Pulmonary artery endothelial cell (primary cell): ENCODE measurements around the gene CRACR2B. TPM values are rescaled to one million over a fixed set of nuclear protein-coding genes. Genes with fewer than 3 reads are reported as not detected.
A peak's percentile ranks its signal among the peaks of the same experiment; 100 is the strongest.

ENCODE experiments used
- DNase-seq: peaks from one replicate; pipeline ENCODE4 v3.0.0-alpha.2; 2011; ENCODE audit warnings: low read depth, low spot score
- total RNA-seq: library from RNA; depleted of rRNA; stranded (reverse); fragments of >200 nt; gene quantifications from 2 replicates; pipeline ENCODE4 v1.2.3, GENCODE V29; 2014

CRACR2B gene
- total RNA-seq, 1 donor from 2014 or later = 4.1 TPM

DNA sequence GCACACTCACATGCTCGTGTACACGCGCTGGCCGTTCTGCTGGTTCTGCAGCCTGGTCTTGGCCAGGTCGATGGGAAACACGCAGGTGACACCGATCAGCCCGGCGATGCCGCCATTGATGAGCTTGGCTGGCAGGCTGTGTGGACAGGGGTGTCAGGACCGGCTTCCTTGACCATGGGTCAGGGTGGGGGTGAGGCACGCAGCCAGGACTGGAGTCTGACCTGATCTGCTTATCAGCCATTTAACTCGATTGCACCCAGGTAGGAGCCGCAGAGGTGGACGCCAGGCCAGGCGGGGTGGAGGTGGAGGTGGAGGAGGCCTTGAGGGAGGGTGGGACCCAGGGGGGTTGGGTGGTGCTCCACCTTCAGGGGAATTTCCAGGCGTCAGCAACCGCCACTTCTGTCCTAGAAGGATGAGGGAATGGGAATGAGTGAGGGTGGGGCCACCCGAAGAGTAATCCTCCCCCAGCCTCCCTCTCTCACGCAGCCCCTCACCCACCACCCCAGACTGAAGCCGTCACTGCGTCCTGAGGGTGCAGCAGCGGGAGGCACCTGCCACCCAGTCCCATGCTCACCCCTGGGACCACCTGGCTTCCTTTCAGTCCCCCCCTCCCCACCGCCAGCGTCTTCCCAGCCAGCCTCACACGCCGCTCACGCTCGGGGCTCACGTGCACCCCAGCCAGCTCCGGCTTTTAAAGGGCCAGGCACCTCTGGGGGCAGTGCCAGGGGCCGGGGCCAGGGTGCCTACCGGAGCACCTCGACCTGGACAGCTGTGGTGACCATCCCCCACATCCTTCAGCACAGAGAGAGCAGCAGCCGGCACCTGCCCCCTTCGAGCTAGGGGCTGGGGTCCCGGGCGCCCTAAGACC, 32.7 kb upstream of the CRACR2B start:
- DNase-seq = no peak

DNA sequence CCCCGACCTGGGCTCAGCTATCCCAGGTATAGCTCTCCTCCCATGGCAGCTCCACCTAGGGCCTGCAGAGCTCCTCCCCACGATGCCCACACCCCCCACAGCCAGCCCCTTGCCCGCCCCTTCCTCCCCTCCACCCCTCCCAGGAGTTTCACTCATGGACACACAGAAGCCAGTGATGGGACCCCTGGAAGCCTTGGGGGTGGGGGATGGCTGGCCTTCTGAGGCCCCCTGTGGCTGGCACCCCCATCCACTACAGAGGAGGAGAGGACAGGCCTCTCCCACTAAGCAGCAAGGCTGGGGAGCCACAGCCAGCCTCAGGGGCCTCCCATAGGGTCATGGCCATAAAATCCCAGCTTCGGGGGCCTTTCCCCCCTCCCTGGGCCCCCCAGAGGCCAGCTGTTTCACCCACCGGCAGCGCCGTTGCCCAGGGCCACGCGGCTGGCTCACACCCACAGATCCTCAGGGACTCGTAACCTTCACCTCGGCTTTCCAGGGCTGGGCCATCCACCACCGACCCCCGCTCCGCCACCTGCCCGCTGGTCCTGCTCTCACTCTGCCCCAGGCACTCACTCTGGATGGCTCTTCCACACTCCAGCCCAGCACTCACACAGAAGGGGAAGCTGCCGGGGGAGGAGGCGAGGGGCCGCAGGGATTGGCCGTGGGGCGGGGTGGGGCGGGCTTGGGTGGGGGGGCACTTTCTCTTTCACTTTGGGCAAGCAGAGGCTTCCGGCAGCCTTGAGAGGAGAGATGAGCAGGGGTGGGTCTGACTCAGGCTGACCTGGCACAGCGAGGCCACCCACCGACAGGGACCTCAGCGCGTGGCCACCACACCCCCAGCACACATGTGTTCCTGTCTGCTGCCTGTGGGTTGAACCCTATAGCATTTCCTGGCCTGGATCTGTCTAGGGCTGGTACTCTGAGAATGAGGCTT, 31.8 kb upstream of the CRACR2B start:
- no peak for DNase-seq

DNA sequence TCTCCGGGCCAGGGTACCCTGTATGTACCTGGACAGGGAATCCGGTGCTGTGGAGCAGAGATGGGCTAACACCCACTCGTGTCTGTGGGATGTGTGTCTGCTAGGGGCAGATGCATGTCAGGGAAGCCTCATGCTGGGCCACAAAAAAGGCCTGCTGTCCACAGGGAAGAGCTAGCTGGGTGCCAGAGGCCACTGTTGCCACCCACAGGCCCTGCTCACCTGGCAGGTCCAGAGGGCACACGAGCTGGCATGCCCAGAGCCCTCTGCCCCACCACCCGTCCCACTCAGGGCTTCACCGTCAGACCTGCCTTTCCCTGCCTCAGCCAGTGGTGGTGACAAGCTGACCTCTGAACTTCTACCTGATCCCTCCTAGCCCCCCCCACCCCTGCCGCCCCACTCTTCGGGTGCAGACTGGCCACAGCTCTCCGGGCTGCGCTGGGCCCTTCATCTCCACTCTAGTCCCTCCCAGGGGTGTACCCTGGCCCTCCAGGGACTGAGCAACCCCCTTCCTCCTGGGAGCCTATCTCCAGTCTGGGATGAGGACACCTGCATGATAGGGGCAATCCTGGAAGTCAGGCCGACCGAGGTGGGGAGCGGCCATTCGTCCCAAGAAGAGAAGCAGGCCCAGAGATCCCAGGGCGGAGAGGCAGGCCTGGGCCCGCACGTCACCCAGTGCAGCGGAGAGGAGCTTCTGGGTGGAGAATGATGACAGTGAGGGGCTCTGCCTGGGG, 31.0 kb upstream of the CRACR2B start:
- no peak for DNase-seq

DNA sequence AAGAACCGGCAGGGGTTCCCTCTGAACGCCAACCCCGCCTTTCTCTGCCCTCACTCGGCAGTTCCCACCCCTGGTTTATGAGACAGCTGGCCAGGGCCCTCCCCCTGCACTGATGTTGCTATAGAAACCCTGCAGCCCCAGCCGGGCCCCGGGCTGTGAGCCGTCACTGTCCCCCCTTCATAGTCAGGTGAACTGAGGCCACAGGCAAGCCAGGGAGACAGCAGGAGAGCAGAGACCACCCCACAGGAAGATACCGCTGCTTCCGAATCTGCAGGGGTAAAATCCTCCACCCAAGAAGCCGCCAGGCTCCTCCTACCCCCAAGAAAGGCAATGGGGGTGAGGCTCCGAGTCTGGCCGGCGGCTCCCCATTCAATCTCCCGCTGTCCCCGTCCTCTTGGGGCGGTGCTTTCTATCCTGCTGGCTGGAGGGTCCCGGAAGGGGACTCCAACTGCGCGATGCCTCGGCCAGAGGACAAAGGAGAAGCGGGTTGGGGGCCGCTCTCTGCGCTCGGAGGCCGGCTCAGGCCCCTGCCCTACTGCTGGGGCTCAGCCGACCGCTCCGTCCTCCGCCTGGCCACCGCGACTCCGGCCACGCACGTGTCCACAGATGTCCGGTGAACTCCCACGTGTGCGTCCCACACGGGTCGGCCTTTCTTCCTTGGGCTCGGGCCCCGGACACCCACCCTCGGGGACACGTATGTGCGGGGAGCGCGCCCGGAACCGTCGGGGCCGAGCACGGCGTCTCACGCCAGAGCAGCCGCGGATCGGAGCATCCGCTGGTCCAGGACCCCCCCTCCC, 30.2 kb upstream of the CRACR2B start:
- no peak for DNase-seq

DNA sequence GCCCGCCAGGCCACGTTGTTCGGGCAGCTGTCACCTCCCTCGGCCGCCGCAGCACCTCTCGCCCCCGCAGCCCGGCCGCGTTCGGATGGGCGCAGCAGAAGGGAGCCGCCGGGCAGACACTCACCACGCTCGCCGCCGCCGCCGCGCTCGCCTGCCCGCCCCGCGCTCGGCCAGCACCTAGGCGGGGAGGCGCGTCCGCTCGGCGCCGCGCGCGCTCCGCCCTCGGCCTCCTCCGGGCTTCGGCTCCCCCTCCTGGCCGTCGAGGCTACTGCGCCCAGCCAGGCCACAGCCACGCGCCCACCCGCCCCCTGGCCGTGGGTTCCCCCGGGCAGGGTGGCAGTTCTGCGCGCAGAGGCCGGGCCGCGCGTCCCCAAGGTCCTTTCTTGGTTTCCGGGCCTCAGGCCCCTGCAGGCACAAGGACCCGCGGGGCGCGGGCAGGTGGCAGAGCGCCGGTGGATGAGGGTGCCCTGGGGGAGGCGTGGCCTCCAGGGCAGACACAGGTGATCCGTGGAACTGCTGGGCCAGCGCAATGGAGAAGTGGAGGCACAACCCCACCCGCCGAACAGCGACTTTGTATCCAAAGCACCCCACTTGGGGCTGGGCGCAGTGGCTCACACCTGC, 29.5 kb upstream of the CRACR2B start, which contains the start of gene SLC25A22:
TSS of gene SLC25A22 (minus strand) at position 189 of the 621 bp plus-strand sequence. CDS start 3,275 bp downstream, outside the sequence.
- DNase-seq = no peak

DNA sequence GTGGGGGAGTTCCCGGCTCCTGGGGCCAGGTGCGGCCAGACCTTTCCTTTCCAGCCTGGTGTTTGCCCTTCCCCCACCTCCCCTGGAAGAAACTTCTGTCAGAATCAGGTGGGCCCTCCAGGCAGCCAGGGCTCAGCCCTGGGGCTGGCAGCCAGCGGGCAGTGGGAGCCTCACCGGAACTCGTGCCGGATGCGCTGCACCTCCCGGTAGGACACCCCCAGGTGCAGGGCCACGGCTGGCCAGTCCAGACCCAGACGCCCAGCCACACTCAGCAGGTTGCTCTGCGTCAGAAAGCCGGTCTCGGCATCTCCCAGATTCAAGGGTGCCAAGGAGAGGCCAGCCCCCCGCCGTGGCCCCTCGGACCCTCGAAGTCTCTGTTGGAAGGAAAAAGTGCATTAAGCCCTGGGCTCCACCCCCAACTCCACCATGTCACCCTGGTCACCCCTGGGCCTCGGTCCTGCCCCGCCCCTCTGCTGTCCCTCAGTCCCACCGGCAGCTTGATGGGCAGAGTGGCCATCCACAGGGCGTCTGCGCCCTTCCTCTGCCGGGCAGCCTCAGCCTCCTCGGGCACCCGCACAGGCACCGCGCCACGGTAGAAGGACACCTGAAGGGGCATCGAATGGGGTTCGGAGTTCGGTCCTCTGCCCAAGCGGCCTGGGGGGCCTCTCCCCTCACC, 27.9 kb upstream of the CRACR2B start:
- DNase-seq = no peak

DNA sequence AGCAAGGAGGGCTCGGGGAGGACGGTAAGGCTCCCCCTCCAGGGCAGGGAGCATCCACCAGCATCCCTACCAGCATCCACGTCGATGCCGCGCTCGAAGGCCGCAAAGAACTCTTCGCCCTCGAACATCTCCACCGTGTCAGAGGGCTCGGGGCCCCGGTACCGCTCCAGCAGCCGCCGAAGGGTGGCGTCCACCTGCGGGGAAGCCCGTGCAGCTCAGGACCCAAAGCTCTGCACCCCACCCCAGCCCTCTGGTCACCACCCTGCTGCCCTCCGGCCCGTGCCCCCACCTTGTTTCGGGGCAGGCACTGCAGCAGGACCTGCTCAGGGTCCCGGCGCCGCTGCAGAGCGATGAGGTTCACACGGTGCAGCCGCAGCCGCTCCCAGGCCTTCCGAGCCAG, 27.2 kb upstream of the CRACR2B start:
- DNase-seq = no peak

DNA sequence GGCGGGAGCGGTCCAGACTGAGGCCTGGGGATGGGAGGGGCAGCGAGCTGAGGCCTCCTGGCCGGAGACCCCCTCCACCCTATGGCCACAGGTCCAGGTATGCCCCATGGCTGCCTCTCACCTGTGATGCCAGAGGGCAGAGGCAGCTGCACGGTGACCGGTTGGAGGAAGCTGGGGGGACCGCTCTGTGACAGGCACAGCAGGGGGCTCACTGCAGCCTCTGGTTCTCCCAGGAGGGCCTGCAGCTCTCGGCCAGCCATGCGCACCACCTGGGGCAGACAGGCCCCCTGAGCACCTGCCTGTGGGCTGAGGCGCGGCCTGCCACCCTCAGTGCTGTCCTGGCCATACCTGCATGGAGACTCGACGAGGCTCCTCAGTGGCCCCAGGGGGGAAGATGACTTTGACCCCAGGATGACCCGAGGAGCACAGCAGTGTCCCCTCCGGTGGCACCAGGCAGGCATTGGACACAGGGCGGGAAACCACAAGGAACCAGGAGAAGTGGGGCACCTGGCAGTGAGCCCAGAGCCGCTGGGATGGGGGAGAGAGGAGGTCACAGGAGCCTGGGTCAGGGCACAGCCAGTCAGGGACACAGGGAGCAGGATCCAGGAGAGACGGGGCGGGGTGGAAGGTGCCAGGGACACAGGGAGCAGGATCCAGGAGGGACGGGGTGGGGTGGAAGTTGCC, 26.5 kb upstream of the CRACR2B start:
- DNase-seq = no peak

DNA sequence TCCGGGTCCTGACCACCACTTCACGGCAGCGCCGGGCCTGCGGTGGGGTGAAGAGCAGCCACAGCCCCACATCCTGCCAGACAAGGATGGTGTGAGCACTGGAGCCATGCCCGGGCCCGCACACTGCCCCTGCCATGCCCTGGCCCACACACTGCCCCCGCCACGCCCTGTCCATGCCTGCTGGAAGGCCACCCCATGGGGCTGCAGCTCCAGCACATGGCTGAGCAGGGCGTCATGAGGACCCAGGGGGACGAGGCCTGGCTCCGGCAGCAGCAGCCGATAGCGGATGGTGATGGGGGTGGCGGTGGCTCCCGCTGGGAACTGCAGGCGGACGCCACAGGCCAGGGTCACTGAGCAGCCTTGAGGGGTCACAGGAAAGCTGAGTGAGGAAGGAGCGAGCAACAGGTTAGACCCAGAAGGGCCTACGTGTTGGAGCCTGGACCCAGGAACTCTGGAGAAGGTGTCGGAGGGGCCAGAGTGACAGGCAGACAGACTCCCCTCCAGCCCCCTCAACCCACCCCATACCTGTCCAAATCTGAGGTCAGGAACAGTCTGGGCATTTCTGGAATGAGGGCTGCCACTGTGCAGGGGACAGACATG, 25.6 kb upstream of the CRACR2B start:
- DNase-seq = no peak

DNA sequence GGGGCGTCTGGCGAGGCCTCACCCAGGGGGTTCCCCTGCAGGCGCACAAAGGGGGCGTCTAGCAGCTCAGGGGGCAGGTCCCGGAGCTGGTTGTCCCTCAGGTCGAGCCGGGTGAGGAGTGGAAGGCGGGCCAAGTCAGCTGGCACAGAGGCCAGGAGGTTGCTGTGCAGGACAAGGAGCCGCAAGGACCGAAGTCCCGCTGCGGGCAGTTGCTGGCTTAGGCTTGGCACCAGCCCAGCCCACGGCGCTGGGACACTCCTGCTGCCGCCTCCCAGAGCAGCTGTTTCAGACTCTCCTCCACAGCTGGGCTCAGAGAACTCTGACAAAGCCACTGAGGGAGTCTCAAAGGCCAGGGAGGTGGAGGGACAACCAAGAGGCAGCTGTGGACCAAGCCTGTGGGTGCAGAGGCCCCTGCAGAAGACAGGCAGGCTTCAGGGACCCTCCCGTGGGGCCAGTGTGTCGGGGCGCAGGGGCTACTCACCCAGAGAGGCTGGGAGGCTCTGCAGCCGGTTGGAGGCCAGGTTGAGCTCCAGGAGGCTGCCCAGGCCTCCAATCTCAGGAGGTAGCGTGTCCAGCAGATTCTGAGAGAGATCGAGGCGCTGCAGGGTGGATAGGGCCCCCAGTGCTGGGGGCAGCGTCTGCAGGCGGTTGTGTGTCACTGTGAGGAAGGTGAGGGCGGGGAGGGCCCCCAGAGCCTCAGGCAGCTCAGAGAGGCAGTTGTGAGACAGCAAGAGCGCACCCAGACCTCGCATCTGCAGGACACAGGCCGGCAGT, 24.8 kb upstream of the CRACR2B start:
- DNase-seq = no peak

DNA sequence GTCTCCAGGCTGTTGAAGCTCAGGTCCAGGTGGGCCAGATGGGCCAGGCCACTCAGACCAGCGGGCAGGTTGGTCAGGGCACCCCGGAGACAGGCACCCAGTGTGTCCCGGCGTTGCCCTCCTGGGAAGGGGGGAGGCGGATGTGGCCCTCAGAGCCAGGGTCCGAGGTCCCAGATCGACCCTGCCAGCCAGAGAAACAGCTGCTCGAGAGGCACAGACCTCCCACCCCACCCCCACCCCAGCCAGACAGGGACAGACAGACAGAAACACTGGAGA, 24.3 kb upstream of the CRACR2B start:
- DNase-seq = no peak

DNA sequence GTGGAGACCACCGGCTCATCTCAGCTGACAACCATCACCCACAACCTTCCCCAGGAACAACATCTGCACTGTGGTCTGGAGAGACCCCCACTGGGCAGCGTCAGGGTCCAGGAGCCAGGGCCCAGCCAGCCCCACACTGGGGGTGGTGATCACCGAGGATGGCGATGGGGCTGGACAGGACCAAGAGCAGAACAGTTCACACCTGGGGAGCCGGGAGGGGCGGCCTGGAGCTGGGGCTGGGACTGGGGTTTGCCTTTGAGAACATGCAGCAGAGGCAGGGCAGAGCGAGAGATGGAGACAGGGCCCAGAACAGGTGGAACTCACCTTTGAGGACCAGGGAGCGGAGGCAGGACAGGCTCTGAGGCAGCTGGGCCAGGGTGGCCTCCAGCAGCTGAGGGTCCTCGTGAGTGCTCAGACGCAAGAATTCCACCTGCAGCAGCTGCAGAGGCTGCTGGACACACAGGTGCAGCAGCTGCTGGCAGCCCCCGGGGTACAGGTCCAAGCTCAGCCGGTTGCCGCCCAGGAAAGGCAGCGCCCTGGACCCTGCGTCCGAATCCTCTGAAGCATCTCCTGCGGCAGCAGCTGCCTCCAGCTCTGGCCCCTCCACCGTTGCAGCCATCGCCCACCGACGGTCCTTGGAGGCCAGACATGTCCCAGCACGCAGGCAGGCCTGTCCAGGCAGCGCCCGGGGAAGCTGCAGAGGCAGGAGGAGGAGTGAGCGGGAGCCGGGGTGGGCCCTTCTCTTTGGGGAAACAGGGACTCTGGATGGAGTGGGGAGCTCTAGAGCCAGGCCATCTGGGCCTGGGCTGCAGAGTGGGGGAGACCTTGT, 23.7 kb upstream of the CRACR2B start:
- no peak for DNase-seq

DNA sequence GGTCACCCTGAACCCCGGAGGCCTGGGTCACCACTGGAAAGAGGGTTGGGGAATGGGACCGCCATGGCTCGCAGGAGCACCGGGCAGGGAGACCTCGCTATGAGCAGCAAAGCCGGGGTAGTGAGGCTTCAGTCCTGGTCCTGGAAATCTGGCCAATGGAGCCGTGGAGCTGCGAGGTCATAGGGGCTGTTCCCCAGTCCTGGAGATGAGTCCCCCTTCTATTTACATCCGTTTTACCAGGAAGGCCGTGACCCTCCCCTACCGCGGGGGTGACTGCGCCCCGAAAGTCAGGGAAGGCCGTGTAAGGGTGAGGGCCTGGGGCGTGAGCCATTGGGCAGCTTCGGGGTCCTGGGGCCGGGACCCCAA, 23.1 kb upstream of the CRACR2B start:
- DNase-seq = no peak

DNA sequence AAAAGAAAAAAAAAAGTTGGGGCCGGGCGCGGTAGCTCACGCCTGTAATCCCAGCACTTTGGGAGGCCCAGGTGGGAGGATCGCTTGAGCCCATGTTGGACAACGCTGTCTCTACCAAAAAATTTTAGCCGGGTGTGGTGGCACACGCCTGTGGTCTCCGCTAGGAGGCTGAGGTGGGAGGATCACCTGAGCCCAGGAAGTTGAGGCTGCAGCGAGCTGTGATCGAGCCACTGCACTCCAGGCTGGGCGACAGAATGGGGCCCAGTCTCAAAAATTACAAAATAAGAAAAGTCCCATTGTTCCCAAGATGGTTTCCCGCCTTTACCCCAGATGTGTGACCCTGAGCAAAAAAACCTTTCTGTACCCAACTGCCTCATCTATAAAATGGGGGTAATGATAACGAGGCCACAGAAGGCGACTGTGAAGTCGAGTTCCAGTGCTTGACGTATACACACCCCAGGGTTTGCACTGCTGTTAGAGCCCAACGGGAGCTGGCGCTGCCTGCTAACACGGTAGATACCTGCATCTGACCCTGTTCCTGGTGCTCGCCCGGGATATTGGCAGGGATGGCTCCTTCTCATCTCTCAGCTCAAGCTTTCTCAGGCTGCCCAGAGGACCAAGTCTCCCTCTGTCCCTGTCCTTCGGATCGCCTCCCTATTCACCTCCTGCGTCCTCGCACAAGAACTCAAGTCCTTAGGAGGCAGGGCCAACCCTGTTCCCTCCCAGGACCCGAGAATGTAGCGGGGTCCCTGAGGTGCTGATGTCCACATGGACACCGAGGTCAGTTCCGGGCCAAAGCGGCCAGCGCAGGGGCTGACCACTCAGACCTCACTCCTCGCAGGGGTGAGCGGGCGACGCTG, 19.1 kb upstream of the CRACR2B start:
- DNase-seq = no peak

DNA sequence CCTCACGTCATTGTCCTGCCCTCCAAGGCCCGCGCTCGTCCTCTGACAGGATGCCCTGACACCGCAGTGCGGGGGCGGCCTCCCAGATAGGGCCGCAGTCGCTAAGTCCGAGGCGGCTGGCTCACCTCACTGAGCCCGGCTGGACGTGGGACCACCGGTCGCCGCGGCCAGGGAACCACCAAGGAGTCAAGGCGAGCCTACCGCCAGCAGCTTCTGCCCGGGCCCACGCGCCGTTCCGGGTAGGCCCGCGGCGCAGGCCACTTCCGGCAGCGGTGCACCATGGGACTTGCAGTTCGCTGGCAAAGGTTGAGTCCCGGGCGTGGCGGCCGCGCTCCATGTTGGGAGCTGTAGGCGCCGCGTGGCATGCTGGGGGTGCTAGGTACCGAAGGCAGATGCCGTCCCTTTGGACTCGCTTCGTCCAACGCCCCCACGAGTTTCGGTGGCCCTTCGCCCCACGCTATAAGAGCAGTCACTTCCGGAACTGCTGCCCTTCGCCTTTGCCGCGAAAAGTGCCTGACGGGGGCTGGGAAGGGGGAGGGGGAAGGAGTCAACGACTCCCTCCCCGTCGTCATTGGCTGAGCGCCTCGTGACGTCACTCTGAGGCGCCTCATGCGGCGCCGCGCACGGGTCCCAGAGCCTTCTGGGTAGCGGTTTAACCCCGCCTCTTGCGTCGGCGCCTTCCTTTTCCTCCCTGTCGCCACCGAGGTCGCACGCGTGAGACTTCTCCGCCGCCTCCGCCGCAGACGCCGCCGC, 18.3 kb upstream of the CRACR2B start, which contains the start of gene RPLP2:
TSS of gene RPLP2 (plus strand) at position 681 of the 753 bp plus-strand sequence. CDS start 268 bp downstream, outside the sequence.
- DNase-seq = peak; percentile 88
